ENCODE measurements around the gene FAM240B.

The FAM240B gene

GRCh38 chr9:38668791-38669466 lies 51.0 kb downstream of the FAM240B start:
- DNase-seq (ENCODE audit: low spot score) = no peak

- DNase-seq (ENCODE audit: low spot score) = no peak
Measured at GRCh38 chr9:38662763-38663593, 57.0 kb downstream of the FAM240B start.

GRCh38 chr9:38659538-38659937 lies 60.4 kb downstream of the FAM240B start:
- DNase-seq (ENCODE audit: low spot score) = no peak

GRCh38 chr9:38656896-38657295 lies 63.0 kb downstream of the FAM240B start:
- DNase-seq (ENCODE audit: low spot score) = no peak

GRCh38 chr9:38652486-38652885 lies 67.4 kb downstream of the FAM240B start:
- DNase-seq (ENCODE audit: low spot score) = no peak

GRCh38 chr9:38652044-38652443 lies 67.9 kb downstream of the FAM240B start:
- DNase-seq (ENCODE audit: low spot score) = no peak

GRCh38 chr9:38651400-38652042 lies 68.4 kb downstream of the FAM240B start:
- DNase-seq (ENCODE audit: low spot score) = no peak

GRCh38 chr9:38650564-38650963 lies 69.4 kb downstream of the FAM240B start:
- no peak for DNase-seq (ENCODE audit: low spot score)

- DNase-seq (ENCODE audit: low spot score) = no peak
Measured at GRCh38 chr9:38649731-38650363, 70.1 kb downstream of the FAM240B start.

- DNase-seq (ENCODE audit: low spot score) = no peak
Measured at GRCh38 chr9:38644601-38645000, 75.3 kb downstream of the FAM240B start.
